ENCODE measurements around the gene DAZ3. TPM values are rescaled to one million over a fixed set of nuclear protein-coding genes. Genes with fewer than 3 reads are reported as not detected.
"Not testable (repeated sequence)": the region's sequence is repeated elsewhere in the genome, so short reads cannot be mapped to it uniquely, and the experiment has no call there.

The DAZ3 gene, protein sequence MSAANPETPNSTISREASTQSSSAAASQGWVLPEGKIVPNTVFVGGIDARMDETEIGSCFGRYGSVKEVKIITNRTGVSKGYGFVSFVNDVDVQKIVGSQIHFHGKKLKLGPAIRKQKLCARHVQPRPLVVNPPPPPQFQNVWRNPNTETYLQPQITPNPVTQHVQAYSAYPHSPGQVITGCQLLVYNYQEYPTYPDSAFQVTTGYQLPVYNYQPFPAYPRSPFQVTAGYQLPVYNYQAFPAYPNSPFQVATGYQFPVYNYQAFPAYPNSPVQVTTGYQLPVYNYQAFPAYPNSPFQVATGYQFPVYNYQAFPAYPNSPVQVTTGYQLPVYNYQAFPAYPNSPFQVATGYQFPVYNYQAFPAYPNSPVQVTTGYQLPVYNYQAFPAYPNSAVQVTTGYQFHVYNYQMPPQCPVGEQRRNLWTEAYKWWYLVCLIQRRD
- polyA plus RNA-seq (ENCODE audit: low read depth in 6 of 6), result not detected

DNA sequence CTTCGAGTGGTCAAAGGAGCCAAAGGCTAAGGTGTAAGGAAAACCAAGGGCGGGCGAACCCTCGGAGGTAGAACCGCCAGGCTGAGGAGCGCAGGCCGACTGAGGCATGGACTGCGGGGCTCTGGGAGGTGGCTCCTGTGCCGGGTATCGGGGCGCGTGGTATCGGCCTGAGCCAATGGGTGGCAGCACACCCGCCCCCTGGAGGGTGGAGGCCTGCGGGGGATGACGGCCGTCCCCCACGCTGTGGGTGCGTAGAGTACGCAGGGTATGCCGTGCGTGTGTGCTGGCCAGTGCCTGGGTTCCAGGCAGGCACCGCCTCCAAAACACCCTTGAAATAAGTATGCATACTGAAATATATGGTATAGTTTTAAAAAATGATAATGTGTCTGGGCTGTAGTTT lies at the start of gene DAZ3:
Gene DAZ3 (minus strand): TSS at position 101 of the 400 bp plus-strand sequence. CDS start 208 bp downstream, outside the sequence.
- H3K4me1 Mint-ChIP-seq; DNase-seq; ATAC-seq (ENCODE audit: low read depth in 2 of 2); H3K27me3 Mint-ChIP-seq; H3K27ac Mint-ChIP-seq; H3K9me3 Mint-ChIP-seq; H3K4me3 Mint-ChIP-seq; H3K36me3 Mint-ChIP-seq: not testable (repeated sequence)

DNA sequence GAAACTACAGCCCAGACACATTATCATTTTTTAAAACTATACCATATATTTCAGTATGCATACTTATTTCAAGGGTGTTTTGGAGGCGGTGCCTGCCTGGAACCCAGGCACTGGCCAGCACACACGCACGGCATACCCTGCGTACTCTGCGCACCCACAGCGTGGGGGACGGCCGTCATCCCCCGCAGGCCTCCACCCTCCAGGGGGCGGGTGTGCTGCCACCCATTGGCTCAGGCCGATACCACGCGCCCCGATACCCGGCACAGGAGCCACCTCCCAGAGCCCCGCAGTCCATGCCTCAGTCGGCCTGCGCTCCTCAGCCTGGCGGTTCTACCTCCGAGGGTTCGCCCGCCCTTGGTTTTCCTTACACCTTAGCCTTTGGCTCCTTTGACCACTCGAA lies 20.4 kb upstream of the DAZ3 start, which contains the start of gene DAZ4:
Gene DAZ4 (plus strand): TSS at position 301 of the 400 bp plus-strand sequence. CDS start 208 bp downstream, outside the sequence.
- H3K27me3 Mint-ChIP-seq; ATAC-seq (ENCODE audit: low read depth in 2 of 2); DNase-seq; H3K4me3 Mint-ChIP-seq; H3K9me3 Mint-ChIP-seq; H3K4me1 Mint-ChIP-seq; H3K36me3 Mint-ChIP-seq; H3K27ac Mint-ChIP-seq: not testable (repeated sequence)

DNA sequence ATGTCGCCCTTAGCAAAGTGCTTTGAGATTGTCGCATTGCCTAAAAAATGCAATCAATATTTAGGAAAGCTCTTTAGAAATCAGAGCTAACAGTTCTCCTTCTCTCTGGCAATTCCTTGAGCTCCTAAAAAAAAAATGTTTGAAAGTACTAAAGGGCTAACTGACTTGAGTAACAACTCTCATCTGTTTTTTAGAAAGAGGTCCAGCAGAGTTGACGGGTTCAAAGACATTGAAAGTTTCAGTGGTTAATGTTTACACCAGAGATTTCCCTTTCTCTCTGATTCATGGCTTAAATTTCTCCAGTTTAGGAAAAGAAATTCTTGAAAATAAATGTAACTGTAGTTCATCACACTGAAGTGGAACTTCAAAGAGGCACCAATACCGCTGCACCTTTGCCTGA lies 11.9 kb upstream of the DAZ3 start:
- not testable (repeated sequence) for H3K27me3 Mint-ChIP-seq; H3K36me3 Mint-ChIP-seq; H3K27ac Mint-ChIP-seq; ATAC-seq (ENCODE audit: low read depth in 2 of 2); H3K4me3 Mint-ChIP-seq; DNase-seq; H3K4me1 Mint-ChIP-seq; H3K9me3 Mint-ChIP-seq

DNA sequence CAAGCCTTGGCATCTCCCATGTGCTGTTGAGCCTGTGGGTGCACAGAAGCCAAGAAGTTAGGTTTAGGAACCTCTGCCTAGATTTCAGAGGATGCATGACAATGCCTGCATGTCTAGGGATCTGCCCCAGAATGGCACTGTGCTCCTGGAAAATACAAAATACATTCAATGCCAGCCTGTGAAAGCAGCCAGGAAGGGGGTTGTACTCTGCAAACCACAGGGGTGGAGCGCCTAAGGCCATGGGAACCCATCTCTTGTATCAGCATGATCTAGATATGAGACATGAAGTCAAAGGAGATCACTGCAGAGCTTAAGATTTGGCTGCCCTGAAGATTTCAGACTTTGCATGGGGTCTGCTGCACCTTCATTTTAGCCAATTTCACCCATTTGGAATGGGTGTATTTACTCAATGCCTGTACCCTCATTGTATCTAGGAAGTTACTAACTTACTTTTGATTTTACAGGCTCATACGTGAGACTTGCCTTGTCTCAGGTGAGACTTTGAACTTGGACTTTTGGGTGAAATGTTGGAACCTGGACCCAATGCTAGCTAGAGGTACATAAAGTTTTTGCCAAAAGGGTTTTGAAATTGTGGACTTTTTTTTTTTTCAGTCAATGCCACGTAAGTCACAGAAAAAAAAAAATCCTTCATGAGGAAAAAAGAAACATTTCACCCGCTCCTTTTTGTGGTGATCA lies 11.1 kb upstream of the DAZ3 start:
- H3K36me3 Mint-ChIP-seq; ATAC-seq (ENCODE audit: low read depth in 2 of 2): not testable (repeated sequence)

DNA sequence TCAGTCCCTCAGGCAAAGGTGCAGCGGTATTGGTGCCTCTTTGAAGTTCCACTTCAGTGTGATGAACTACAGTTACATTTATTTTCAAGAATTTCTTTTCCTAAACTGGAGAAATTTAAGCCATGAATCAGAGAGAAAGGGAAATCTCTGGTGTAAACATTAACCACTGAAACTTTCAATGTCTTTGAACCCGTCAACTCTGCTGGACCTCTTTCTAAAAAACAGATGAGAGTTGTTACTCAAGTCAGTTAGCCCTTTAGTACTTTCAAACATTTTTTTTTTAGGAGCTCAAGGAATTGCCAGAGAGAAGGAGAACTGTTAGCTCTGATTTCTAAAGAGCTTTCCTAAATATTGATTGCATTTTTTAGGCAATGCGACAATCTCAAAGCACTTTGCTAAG lies 8.6 kb upstream of the DAZ3 start:
- not testable (repeated sequence) for H3K4me1 Mint-ChIP-seq; ATAC-seq (ENCODE audit: low read depth in 2 of 2); DNase-seq; H3K27me3 Mint-ChIP-seq; H3K4me3 Mint-ChIP-seq; H3K36me3 Mint-ChIP-seq; H3K9me3 Mint-ChIP-seq; H3K27ac Mint-ChIP-seq

More for the DNA sequence above, 11.1 kb upstream of the DAZ3 start:
- H3K27ac Mint-ChIP-seq, H3K27me3 Mint-ChIP-seq, H3K4me1 Mint-ChIP-seq, DNase-seq, H3K4me3 Mint-ChIP-seq, H3K9me3 Mint-ChIP-seq: not testable (repeated sequence)

Other genes with a start within 250 kb of the DAZ3 start
- gene BPY2B, start 195.4 kb downstream of the DAZ3 start, polyA plus RNA-seq (ENCODE audit: low read depth in 6 of 6), result not detected
- not detected for gene DAZ4, start 20.5 kb upstream of the DAZ3 start, polyA plus RNA-seq (ENCODE audit: low read depth in 6 of 6)
- not detected for gene BPY2C, start 238.7 kb upstream of the DAZ3 start, polyA plus RNA-seq (ENCODE audit: low read depth in 6 of 6)